Measurements from ENCODE around the gene ARID4B.

Gene ARID4B

DNA sequence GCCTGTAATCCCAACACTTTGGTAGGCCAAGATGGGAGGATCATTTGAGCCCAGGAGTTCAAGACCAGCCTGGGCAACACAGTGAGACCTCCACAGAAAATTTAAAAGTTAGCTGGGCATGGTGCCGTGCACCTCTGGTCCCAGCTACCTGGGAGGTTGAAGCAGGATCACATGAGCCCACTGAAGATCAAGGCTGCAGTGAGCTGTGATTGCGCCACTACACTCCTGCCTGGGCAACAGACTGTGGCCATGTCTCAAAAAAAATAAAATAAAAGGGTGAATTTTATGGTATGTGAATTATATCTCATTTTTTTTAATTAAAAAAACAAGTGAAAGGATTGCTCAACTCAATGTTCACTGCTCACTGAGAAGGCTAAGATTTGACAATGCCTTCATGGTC lies 8.7 kb downstream of the ARID4B start:
- H3K4me3 ChIP-seq (ENCODE audit: low read depth, low read length) = no peak overlapping the region
- H3K27ac ChIP-seq (ENCODE audit: extremely low read depth, low read depth, low read length) = no peak overlapping the region
- H3K4me1 ChIP-seq (ENCODE audit: control insufficient read depth, insufficient read depth, low read length) = peaks cover 2% of the 10 kb centered on the region; the same call in 1 of the 2 replicates
- no peak for TF ChIP-seq ZNF501 (tag by site-specific recombination; IDR thresholded peaks at IDR 0.05)
- TF ChIP-seq, protein P1, sequence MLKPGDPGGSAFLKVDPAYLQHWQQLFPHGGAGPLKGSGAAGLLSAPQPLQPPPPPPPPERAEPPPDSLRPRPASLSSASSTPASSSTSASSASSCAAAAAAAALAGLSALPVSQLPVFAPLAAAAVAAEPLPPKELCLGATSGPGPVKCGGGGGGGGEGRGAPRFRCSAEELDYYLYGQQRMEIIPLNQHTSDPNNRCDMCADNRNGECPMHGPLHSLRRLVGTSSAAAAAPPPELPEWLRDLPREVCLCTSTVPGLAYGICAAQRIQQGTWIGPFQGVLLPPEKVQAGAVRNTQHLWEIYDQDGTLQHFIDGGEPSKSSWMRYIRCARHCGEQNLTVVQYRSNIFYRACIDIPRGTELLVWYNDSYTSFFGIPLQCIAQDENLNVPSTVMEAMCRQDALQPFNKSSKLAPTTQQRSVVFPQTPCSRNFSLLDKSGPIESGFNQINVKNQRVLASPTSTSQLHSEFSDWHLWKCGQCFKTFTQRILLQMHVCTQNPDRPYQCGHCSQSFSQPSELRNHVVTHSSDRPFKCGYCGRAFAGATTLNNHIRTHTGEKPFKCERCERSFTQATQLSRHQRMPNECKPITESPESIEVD (tag by site-specific recombination; IDR thresholded peaks at IDR 0.05) = 0 out of 2 replicates have a peak, but pooled peaks have one; percentile 1
- no peak for TF ChIP-seq EGR2 (tag by site-specific recombination; IDR thresholded peaks at IDR 0.05; ENCODE audit: low read depth)
- TF ChIP-seq ZNF214 (tag by site-specific recombination; IDR thresholded peaks at IDR 0.05; ENCODE audit: borderline replicate concordance) = no peak
- no peak for TF ChIP-seq ZNF2 (tag by site-specific recombination; IDR thresholded peaks at IDR 0.05)
- TF ChIP-seq ZNF529 (tag by site-specific recombination; IDR thresholded peaks at IDR 0.05; ENCODE audit: insufficient replicate concordance) = no peak
- 0 out of 2 replicates have a peak, but pooled peaks have one; percentile 32 for TF ChIP-seq ZNF664 (tag by site-specific recombination; IDR thresholded peaks at IDR 0.05)
- no peak for TF ChIP-seq BCL11B (tag by site-specific recombination; IDR thresholded peaks at IDR 0.05; ENCODE audit: low read depth)
- TF ChIP-seq, protein P2, sequence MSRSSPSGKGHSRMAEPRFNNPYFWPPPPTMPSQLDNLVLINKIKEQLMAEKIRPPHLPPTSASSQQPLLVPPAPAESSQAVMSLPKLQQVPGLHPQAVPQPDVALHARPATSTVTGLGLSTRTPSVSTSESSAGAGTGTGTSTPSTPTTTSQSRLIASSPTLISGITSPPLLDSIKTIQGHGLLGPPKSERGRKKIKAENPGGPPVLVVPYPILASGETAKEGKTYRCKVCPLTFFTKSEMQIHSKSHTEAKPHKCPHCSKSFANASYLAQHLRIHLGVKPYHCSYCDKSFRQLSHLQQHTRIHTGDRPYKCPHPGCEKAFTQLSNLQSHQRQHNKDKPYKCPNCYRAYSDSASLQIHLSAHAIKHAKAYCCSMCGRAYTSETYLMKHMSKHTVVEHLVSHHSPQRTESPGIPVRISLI (tag by site-specific recombination; IDR thresholded peaks at IDR 0.05) = 0 out of 2 replicates have a peak, but pooled peaks have one; percentile 11
- no peak for TF ChIP-seq YY2 (tag by site-specific recombination; IDR thresholded peaks at IDR 0.05)
- TF ChIP-seq ZNF571 (tag by site-specific recombination; IDR thresholded peaks at IDR 0.05) = no peak
- ChIA-PET CTCF (interaction anchor here (0.6 to 0.7 kb wide), 3 partner anchors 60 to 213 kb away, joined by 3 to 5 read pairs (median 3); no protein-coding TSS in a partner anchor), POLR2A (interaction anchor here (2.1 kb wide), 1 partner anchor 9 kb away, joined by 10 read pairs; the partner anchor contains the start of genes ARID4B and GGPS1)
- no peaks in the 10 kb centered on the region for H3K9me3 ChIP-seq (ENCODE audit: control insufficient read depth, insufficient read depth, low read depth, low read length)
- peaks cover 15 to 27% of the 10 kb centered on the region in 2 experiments for H3K36me3 ChIP-seq (ENCODE audit: control insufficient read depth in 2 of 2, insufficient read depth in 1 of 2, low read length in 2 of 2)

DNA sequence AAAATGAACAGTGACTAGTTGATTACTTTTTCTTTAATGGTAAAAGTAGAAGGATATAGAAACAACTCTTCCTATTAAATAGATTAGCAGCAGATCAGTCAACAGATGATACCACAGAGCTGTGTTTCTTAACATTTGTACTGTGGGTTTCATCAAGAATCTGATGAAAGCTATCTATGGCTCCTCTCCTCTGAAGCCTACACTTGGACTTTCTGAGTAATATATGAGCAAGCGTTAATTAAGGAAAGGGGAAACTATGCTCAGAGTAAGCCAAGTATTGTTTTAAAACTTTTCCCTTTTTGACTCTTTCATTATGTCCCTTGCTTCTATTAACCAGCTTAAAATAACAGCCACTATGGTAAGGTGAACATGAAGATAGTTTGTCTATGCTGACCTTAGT lies 10.8 kb downstream of the ARID4B start:
- H3K27ac ChIP-seq (ENCODE audit: extremely low read depth, low read depth, low read length) = no peak overlapping the region
- no peaks in the 10 kb centered on the region for H3K9me3 ChIP-seq (ENCODE audit: control insufficient read depth, insufficient read depth, low read depth, low read length)
- POLR2A ChIA-PET = no interaction called here
- no peak overlapping the region for H3K4me3 ChIP-seq (ENCODE audit: low read depth, low read length)
- H3K4me1 ChIP-seq (ENCODE audit: control insufficient read depth, insufficient read depth, low read length) = peaks cover 10% of the 10 kb centered on the region; the same call in 1 of the 2 replicates
- TF ChIP-seq ZNF121 (tag by site-specific recombination; IDR thresholded peaks at IDR 0.05) (no peak), OSR2 (tag by site-specific recombination; IDR thresholded peaks at IDR 0.05) (no peak), ZSCAN23 (tag by site-specific recombination; IDR thresholded peaks at IDR 0.05) (no peak), PRDM1 (tag by site-specific recombination; IDR thresholded peaks at IDR 0.05) (0 out of 2 replicates have a peak, but pooled peaks have one; percentile 55), WT1 (tag by site-specific recombination; IDR thresholded peaks at IDR 0.05) (no peak), ZNF530 (tag by site-specific recombination; IDR thresholded peaks at IDR 0.05; ENCODE audit: low read depth) (no peak), ZNF132 (tag by site-specific recombination; IDR thresholded peaks at IDR 0.05; ENCODE audit: borderline replicate concordance) (no peak), ZXDB (tag by site-specific recombination; IDR thresholded peaks at IDR 0.05) (no peak)
- CTCF ChIA-PET = interaction anchor here (0.5 to 1.6 kb wide), 3 partner anchors 60 to 99 kb away, joined by 3 to 7 read pairs (median 6); no protein-coding TSS in a partner anchor
- peaks cover 8 to 16% of the 10 kb centered on the region in 2 experiments; a peak in 2 of 3 replicates for H3K36me3 ChIP-seq (ENCODE audit: control insufficient read depth in 2 of 2, insufficient read depth in 1 of 2, low read length in 2 of 2)

DNA sequence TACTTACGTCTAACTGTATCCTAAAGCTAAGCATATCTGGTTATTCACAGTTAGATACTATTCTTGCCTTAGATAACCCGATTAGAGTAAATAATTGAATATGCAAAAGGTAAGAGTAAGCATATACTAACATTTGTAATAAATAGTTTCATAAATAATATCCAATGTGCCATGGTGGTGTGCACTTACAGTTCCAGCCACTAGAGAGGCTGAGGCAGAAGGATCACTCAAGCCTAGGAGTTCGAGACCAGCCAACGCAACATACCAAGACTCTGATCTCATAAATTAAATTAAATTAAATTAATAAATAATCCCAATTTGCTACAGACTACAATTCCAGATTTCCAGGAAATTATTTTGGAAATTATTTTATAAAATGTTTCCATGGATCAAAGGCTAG lies 12.2 kb downstream of the ARID4B start:
- TF ChIP-seq ZSCAN30 (tag by site-specific recombination; IDR thresholded peaks at IDR 0.05) = no peak
- TF ChIP-seq, protein P3, sequence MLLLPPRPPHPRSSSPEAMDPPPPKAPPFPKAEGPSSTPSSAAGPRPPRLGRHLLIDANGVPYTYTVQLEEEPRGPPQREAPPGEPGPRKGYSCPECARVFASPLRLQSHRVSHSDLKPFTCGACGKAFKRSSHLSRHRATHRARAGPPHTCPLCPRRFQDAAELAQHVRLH (tag by site-specific recombination; IDR thresholded peaks at IDR 0.05) = no peak
- TF ChIP-seq ZNF785 (tag by site-specific recombination; IDR thresholded peaks at IDR 0.05) = no peak
- no peak for TF ChIP-seq ZSCAN23 (tag by site-specific recombination; IDR thresholded peaks at IDR 0.05)
- TF ChIP-seq ZNF660 (tag by site-specific recombination; IDR thresholded peaks at IDR 0.05) = no peak
- no peak for TF ChIP-seq ZNF571 (tag by site-specific recombination; IDR thresholded peaks at IDR 0.05)
- TF ChIP-seq, protein P4, sequence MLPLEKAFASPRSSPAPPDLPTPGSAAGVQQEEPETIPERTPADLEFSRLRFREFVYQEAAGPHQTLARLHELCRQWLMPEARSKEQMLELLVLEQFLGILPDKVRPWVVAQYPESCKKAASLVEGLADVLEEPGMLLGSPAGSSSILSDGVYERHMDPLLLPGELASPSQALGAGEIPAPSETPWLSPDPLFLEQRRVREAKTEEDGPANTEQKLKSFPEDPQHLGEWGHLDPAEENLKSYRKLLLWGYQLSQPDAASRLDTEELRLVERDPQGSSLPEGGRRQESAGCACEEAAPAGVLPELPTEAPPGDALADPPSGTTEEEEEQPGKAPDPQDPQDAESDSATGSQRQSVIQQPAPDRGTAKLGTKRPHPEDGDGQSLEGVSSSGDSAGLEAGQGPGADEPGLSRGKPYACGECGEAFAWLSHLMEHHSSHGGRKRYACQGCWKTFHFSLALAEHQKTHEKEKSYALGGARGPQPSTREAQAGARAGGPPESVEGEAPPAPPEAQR (tag by site-specific recombination; IDR thresholded peaks at IDR 0.05) = no peak
- no peak for TF ChIP-seq ZNF701 (tag by site-specific recombination; IDR thresholded peaks at IDR 0.05)
- TF ChIP-seq ZNF624 (tag by site-specific recombination; IDR thresholded peaks at IDR 0.05) = no peak
- H3K9me3 ChIP-seq (ENCODE audit: control insufficient read depth, insufficient read depth, low read depth, low read length) = no peaks in the 10 kb centered on the region
- no peak overlapping the region for H3K27ac ChIP-seq (ENCODE audit: extremely low read depth, low read depth, low read length)
- H3K4me3 ChIP-seq (ENCODE audit: low read depth, low read length) = no peak overlapping the region
- peaks cover 11% of the 10 kb centered on the region; the same call in 1 of the 2 replicates for H3K4me1 ChIP-seq (ENCODE audit: control insufficient read depth, insufficient read depth, low read length)
- POLR2A ChIA-PET = interaction anchor here (3.3 kb wide), 1 partner anchor 13 kb away, joined by 12 read pairs; the partner anchor contains the start of genes ARID4B and GGPS1
- peaks cover 15 to 23% of the 10 kb centered on the region in 2 experiments; a peak in 2 of 3 replicates for H3K36me3 ChIP-seq (ENCODE audit: control insufficient read depth in 2 of 2, insufficient read depth in 1 of 2, low read length in 2 of 2)
- CTCF ChIA-PET = interaction anchor here (1.1 to 1.3 kb wide), 3 partner anchors 11 to 100 kb away, joined by 3 to 4 read pairs (median 3); no protein-coding TSS in a partner anchor
